Tongue (tissue), 2 donors: ENCODE data around the gene DDX27. TPM values are rescaled to one million over a fixed set of nuclear protein-coding genes. Genes with fewer than 3 reads are reported as not detected.

Source experiments
- DNase-seq: peaks from one replicate; pipeline ENCODE4 v3.0.0-alpha.2; 2015
- total RNA-seq: library from RNA; depleted of rRNA; stranded (reverse); fragments of >200 nt; gene quantifications from one replicate; pipeline ENCODE4 v1.2.3, GENCODE V29; 2014

Gene DDX27
- total RNA-seq, 1 donor from 2014 or later: 28.7 TPM

DNA sequence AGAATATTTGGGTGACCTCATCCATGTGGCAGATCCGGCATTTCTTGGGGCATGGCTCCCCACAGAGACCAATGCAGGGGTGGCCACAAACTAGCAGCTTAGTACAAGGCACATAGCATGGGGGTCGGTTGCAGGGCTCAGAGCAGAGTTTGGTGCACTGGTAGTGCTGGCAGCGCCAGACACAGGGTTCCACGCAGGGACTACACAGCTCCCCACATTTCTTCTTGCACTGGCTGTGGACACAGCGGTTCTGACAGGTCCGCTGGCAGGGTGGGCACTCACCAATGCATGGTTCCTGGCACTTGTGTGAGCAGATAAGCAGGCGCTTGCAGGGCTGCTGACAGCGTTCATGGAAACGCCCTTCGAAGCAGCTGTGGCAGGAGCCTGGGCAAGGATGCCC, 29.1 kb downstream of the DDX27 start:
- no peak for DNase-seq

DNA sequence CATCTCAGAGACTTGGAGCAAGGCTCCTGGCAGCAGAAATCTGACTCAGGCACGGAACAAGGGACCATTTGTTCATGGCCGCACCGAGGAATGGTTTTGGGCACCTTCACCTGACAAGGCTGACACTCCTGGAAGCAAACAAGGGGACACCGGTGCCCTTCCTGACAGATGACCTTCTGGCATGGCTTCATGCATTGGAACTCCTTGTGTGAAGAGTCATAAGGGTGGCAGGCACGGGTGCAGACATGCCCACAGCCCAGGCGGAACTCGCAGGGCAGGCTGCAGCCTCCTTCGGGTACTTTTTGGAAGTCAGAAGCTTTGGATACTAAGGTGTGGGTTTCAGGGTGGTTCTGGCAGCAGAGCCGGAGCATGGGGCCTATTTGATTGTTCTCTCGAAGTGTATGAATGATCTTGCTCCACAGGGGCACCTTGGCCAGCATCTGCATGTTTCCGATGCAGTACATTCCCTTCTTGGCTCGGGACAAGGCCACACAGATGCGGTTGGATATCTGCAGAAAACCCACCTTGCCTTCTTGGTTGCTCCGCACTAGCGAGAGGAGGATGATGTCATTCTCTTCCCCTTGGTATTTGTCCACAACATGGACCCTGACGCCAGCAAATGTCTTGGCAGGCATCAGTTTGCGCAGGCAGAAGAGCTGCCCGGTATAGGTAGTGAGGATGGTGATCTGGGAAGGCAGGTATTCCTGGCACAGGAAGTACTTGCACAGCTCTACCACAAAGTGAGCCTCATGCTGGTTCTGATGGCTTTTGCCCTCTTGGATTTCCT, 29.9 kb downstream of the DDX27 start:
- DNase-seq: no peak

DNA sequence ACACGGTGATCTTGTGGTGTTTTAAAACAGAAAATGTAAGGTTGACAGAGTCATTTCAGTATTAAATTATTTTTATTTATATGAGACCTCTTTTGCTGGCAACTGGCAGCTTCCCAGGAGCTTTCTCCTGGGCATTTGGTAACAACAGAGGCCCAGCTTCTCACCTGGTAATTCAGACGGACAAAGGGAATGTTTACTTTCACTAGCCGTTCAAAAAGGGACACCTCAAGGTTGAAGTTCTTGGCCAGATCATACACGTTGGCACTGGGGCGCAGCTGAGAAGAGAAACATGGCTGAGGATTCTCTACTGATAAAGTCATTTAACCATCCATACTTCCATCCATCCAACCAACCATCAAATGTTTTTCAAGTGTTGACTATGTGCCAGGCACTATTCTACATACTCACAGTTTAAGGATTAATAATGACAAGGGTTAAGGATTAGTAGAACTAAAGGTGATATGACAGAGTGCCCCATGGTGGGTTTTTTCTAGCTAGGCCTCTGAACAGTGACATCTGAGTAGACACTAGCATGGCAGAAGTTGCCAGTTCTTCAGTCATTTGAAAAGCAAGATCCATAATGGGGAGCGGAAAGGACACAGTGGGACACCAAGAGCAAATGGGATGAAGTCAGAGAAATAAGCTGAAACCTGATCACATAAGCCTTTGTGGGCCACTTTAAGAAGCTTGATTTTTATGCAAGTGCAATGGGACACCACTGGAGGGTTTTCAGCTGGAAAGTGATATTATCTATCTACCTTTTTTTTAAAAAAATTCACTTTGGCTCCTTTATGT, 33.5 kb downstream of the DDX27 start:
- DNase-seq: no peak

DNA sequence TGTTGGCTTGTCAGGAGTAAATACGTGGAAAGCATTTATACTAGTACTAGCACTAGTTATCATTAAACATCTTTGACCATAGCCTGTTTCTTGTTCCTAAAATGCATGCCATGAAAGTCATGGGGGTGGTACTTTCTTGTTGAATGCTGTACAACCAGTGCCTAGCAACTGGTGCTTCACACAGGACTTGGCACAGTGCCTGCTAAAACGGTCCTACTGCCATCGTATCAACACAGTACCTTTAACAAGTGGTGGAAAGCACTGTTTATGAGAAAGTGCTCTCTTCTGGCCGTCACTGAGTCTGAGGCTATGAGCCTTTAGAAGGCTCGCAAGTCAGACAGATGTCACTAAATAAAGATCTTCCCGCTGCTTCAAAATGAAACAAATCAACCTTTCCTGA, 37.0 kb downstream of the DDX27 start:
- no peak for DNase-seq

DNA sequence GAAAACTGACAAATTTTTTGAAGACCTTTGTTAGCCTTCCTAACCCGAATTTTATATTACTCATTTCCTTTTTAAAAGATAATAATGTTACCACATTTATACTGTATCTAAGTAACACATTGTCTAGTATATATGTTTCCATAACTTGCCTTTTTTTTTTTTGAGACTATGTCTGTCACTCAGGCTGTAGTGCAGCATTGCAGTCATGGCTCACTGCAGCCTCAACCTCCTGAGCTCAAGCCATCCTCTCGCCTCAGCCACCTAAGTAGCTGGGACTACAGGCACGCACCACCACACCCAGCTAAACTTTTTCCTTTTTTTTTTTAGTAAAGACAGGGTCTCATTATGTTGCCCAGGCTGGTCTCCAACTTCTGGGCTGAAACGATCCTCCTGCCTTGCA, 40.1 kb downstream of the DDX27 start:
- no peak for DNase-seq

DNA sequence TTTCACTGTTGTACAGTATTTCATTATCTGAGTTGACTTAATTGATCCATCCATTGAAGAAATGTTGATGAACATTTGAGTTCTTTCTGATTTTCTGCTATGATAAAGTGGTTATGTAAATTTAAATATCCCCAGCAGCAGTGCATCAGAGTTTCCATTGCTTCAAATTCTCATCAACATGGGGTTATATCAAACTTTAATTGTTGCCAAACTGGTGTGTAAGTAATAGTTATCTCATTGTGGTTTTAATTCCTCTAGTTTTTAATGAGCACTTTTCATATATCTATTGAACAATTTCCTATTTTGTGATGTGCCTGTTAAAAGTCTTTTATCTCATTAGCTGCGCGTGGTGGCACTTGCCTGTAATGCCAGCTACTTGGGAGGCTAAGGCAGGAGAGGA, 40.6 kb downstream of the DDX27 start:
- no peak for DNase-seq

DNA sequence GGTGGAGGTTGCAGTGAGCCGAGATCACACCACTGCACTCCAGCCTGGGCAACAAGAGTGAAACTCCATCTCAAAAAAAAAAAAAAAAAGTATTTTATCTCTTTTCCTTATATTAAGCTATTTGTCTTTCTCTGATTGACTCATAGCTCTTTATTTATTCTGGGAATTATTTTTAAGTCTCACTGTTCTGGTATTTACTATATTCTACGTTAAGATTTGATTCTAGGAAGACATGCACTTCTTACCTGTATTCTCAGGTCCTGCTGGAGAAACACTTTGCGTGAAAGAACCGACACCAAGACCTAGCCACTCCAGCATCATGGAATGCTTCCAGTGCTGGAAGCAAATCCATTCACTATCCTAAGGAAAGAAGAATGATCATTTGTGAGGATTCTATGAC, 41.0 kb downstream of the DDX27 start:
- DNase-seq: no peak

DNA sequence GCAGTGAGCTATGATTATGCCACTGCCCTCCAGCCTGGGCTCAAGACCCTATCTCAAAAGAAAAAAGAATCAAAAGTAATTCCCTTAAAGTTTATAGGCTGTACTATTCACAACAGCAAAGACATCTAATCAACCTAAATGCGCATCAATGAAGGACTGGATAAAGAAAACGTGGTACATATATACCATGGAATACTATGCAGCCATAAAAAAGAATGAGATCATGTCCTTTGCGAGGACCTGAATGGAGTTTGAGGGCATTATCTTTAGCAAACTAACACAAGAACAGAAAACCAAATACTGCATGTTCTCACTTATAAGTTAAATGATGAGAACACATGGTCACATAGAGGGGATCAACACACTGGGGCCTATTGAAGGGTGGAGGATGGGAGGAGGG, 42.0 kb downstream of the DDX27 start:
- DNase-seq: no peak

DNA sequence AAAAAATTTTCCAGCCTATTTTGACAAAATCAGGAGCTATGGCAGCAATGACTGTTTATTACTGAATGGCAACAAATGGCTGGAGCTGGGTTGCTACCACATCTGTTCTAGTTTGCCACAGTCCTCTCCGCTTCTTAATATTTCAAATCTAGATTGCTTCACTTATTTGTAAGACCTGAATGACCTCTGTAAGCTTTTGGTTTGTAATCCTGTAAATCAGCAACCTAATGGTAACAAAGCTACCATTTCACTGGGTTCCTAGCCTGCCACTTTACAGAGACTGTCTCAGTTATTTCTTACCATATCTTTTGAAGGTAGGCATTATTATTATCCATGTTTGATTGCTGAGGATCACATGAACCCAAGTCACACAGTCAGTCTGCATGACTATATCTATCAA, 43.2 kb downstream of the DDX27 start:
- DNase-seq: no peak

DNA sequence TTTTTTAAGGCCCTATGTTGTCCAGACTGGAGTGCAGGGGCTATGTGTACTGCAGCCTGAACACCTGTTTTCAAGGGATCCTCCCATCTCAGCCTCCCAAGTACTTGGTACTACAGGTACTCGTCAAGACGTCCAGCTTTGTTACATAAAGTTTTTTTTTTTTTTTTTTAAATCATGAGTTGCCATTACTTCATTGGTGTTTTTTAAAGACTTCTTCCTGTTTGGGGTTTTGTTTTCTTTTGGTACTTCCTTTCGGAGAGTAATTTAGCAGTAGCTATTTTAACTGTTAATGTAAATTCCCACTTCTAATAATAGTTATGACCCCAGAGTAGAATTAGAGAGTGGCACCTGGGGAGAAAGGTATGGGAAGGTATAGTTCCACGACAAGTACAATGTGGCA, 48.1 kb downstream of the DDX27 start:
- no peak for DNase-seq

DNA sequence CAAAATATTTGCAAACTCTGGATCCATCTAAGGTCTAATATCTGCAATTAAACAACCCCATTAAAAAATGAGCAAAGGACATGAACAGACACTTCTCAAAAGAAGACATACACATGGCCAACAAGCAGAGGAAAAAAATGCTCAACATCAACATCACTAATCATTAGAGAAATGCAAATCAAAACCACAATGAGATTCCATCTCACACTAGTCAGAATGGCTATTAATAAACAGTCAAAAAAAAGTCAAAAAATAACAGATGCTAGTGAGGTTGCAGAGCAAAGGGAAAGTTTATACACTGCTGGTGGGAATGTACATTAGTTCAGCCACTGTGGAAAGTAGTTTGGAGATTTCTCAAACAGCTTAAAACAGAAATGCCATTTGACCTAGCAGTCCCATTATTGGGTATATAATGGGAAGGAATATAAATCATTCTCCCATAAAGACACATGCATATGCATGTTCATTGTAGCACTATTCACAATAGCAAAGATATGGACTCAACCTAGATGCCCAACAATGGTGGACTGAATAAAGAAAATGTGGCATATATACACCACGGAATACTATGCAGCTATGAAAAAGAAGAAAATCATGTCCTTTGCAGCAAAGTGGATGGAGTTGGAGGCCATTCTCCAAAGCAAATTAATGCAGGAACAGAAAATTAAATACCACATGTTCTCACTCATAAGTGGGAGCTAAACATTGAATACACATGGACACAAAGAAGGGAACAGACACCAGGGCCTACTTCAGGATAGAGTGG, 49.6 kb downstream of the DDX27 start:
- no peak for DNase-seq

DNA sequence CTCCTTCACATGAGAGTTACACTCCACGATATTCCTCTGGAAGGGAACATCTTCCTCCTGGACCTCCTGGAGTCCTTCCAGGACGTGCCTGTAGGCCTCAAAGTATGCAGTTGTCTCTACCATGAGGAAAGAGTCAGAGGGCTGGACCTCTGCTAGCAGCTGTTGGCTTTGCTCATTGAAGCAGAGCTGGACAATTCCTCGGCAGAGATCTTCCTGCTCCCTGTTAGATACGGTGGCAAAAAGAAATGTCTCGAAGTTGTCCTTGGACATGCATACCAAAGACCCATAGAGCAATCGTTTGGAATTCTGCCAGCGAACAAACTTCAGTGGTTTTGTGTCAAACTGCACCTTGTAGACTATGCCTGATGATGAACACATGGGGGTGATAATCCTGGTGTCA, 51.0 kb downstream of the DDX27 start:
- DNase-seq: peak; percentile 49

DNA sequence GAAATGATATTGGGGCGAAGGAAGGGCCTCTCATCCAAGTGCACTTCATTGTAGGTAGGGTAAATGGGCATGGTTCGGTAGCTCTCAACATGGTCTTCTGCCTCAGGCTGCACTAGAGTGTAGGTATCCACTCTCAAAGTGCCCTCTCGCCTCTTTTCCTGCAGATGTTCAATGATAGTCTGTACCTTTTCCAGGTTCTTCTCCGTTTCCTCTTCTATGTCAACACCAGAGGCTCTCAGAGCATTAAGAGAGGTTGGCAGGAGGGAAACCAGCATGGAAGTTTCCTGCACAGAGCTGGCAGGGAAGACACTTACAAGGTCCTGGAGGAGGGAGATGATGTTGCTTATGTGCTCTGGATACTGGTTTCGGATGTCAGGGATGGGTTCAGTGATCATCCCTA, 51.5 kb downstream of the DDX27 start:
- no peak for DNase-seq

DNA sequence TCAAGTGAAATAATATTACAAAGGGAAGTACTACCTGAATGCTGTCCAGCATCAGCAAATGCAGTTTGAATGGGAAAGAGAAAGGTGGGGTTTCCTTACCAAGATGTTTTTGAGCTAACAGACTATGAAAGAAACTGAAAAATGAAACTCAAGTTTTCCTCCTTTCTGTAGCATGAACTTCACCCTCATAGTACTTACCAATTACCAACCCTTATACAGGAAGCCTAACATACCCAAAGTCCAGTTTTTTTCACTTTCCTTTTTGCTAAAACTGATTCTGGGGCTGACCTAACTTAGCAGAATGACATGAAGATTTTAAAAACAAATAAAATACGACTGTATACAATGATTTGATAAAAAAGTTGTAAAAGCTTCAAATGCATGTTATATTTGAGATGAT, 53.4 kb downstream of the DDX27 start:
- no peak for DNase-seq

DNA sequence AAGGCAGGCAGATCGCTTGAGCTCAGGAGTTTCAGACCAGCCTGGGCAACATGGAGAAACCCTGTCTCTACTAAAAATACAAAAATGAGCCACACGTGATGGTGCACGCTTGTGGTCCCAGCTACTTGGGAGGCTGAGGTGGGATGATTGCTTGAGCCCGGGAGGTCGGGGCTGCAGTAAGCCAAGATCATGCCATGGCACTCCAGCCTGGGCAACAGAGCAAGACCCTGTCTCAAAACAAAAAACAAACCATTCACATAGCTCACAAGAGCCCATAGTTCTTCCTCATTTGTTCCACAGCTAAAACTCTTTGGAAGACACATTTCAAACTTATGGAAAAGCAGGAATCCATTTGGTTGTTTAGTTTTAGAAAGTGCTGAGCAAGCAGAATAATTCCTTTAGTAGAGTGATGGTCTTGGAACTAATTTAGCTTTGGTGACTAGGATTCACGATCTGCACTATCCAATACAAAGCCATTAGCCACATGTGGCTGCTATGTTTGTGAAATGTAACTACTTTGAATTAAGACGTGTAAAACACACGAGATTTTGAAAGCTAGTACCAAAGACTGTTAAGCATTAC, 54.6 kb downstream of the DDX27 start:
- DNase-seq: no peak

DNA sequence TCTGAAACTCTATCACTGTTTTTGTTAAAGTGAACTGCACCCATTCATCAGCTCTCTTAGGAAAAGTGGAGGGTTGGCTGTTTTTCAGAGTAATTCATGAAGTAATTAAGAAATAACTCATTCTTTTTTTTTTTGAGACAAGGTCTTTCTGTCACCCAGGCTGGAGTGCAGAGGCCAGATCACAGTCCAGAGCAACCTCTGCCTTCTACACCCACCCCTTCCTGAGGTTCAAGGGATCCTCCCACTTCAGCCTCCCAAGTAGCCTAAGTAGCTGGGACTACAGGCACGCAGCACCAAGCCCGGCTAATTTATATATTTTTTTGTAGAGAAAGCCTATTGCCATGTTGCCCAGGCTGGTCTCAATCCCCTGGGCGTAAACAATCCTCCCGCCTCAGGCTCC, 56.0 kb downstream of the DDX27 start:
- DNase-seq: no peak

DNA sequence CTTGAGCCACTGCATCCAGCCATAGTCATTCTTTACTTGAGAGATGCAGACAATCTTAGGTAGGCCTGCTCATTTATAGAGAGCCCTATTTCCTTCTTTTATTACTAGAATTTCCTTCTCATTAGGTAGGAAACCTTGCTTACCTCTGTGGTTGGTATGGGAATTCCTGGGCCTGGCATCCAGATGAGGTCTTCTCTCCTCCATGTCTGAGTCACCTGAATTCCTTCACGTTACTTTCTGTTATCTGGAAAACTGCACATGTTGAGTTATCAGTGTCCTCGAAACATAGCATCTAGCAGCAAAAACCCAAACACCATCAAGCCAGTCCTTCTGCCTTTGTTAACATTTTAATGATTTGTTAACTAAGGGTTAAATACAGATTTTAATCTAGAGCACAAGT, 56.4 kb downstream of the DDX27 start:
- no peak for DNase-seq

DNA sequence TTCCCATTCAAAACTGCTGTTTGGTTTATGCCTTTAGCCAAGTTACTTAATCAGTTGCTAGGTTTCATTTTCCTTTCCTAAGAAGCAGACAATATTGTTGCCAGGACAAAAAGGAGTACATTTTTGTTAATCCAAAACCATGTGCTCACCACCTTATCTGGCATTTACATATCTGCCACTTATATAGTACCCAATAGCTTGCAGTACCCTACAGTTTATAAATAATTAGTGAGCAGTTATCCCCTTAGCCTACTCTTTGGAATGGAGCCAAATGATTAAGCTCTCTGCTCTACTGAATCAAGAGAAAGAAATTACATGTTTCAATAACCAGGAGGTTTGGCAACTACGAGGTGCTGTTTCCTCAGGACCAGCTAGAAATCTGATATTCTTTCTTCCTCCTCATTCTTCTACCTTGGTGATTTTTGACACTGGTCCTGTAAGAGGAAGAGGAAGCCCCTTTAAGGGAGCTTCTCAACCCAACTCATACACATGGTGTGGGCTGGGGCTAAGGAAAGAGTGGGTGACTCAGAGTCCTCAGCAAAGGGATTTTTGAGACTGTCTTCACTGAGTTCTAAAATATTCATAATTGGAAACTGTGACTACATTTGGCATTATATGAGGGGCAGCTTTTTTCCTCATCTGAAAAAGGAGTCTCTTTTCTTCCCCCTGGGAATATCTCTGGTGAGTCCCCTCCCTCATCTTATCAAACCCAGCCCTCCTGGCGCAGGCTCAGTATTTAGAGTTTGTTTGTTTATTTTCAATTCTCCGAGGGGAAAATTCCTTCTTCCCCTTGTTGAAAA, 57.1 kb downstream of the DDX27 start:
- peak; percentile 60 for DNase-seq

DNA sequence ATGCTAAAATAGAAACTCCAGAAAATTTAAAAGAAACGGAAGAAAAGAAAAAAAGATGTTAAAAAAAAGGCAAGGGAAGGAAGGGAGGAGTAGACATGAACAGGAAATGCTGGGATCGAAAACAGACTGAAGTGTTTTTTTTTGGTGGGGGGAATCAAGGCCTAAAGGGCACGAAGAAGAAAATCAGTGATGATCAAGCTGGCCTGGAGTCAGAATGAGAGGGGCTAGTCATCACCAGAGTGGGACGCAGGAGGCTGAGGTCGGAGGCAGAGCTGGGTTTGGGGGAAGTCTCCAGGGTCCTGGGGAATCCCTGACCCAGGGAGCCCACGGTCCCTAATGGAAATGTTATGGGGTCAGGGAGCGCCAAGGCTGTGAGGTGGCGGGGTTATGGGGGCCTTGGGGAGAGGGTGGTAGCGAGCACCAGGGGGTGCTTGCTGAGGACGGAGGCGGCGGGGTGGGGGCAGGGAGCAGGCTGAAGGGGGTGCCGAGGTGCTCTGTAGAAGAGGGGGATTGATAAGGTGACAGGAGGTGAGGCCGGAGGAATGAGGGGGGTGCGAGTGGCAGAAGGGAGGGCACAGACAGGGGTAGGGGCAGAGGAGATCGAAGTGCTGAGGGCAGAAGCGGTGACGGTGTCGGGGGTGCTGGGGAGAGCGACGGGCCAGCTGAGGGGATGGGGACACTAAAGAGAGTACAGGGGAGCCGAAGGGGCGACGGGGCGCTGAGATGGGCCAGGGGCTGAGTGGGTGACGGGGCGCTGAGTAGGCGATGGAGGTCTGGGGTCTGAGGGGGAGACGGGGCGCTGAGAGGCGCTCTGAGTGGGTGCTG, 58.0 kb downstream of the DDX27 start:
- DNase-seq: peak; percentile 47

DNA sequence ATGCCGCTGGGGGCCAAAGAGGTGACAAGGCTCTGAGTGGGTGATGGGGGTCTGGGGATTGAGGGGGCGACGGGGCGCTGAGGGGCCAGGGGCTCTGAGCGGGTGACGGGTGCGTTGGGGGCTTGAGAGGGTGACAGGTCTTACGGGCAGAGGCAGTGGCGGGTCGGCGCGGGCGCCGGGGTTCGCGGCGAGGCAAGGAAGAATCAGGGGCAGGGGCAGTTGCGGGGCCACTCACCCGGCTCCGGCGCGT, 58.5 kb downstream of the DDX27 start:
- no peak for DNase-seq
